ENCODE data around the gene GSN.

GSN gene

GRCh38 chr9:121368138-121368522 lies 100.2 kb downstream of the GSN start:
- H3K4me1 ChIP-seq (ENCODE audit: control insufficient read depth in 2 of 2, insufficient read depth in 1 of 2, low read depth in 1 of 2, low read length in 2 of 2), result peaks cover 5 to 6% of the 10 kb centered on the region in 2 donors
- peaks cover 0 to 37% (median 0%) of the 10 kb centered on the region in 3 experiments for H3K27me3 ChIP-seq (ENCODE audit: control insufficient read depth in 3 of 3, insufficient read depth in 3 of 3, low read depth in 1 of 3, low read length in 3 of 3)
- no peak overlapping the region for H3K4ac ChIP-seq (ENCODE audit: low read length)
- no peak overlapping the region for H3K4me2 ChIP-seq (ENCODE audit: insufficient read depth, low read length, poor library complexity, severe bottlenecking)
- H2BK5ac ChIP-seq (ENCODE audit: low read length), result no peak overlapping the region
- peaks cover 4% of the 10 kb centered on the region in 2 donors for H3K9me3 ChIP-seq (replicated peaks in 1 of 2; ENCODE audit: control insufficient read depth in 2 of 2, insufficient read depth in 1 of 2, low read depth in 1 of 2, low read length in 2 of 2)
- no peak overlapping the region for H3K4me3 ChIP-seq (ENCODE audit: low read length in 2 of 2)
- H3K27ac ChIP-seq (replicated peaks; ENCODE audit: low read length), result peak overlapping the region; percentile 21
- H3K18ac ChIP-seq (ENCODE audit: low read length), result no peak overlapping the region
- H2AFZ ChIP-seq (ENCODE audit: low read length), result peak overlapping the region; percentile 17
- WGBS, 2 donors (ENCODE audit: extremely low coverage in 2 of 2, insufficient read length in 2 of 2, insufficient replicate concordance in 1 of 2), result no CpG with 5 or more reads among the region's 1 CpG
- H2BK12ac ChIP-seq (ENCODE audit: low read length), result no peak overlapping the region
- H2BK15ac ChIP-seq (ENCODE audit: low read length), result no peak overlapping the region
- DNase-seq (ENCODE audit: low spot score), result no peak
- no peaks in the 10 kb centered on the region for H3K36me3 ChIP-seq (replicated peaks in 1 of 2; ENCODE audit: control insufficient read depth in 2 of 2, insufficient read depth in 2 of 2, low read length in 2 of 2)
- no peak overlapping the region for H3K23ac ChIP-seq (ENCODE audit: low read depth, low read length, poor library complexity)
- no peak overlapping the region for H2AK5ac ChIP-seq (ENCODE audit: low read depth, low read length)
- no peak overlapping the region for H4K8ac ChIP-seq (ENCODE audit: low read depth, low read length)
- no peak overlapping the region for H4K91ac ChIP-seq (ENCODE audit: low read depth, low read length, poor library complexity)
- no peak overlapping the region for H3K9ac ChIP-seq (ENCODE audit: low read depth, low read length, poor library complexity)
- H2BK120ac ChIP-seq (ENCODE audit: low read depth, low read length), result no peak overlapping the region
- H3K14ac ChIP-seq (ENCODE audit: low read length), result no peak overlapping the region
- H3K79me1 ChIP-seq (ENCODE audit: low read depth, low read length), result peaks cover 4% of the 10 kb centered on the region

DNA sequence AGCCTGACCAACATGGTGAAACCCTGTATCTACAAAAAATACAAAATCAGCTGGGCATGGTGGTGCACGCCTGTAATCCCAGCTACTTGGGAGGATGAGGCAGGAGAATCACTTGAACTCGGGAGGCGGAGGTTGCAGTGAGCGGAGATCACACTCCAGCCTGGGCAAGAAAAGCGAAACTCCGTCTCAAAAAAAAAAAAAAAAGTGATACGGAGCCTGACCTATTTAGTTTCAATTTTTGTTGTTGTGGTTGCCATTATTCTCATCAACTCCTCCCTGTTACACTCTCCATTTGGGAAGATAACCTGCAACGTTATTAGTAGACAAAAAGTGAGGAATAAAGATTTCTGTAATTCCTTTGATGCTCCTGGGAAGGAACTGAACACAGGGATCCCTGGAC lies 100.8 kb downstream of the GSN start:
- H3K4me2 ChIP-seq (ENCODE audit: insufficient read depth, low read length, poor library complexity, severe bottlenecking), result no peak overlapping the region
- no peak overlapping the region for H3K18ac ChIP-seq (ENCODE audit: low read length)
- H3K14ac ChIP-seq (ENCODE audit: low read length), result no peak overlapping the region
- H2BK15ac ChIP-seq (ENCODE audit: low read length), result no peak overlapping the region
- H3K4me1 ChIP-seq (ENCODE audit: control insufficient read depth in 2 of 2, insufficient read depth in 1 of 2, low read depth in 1 of 2, low read length in 2 of 2), result peaks cover 2 to 4% of the 10 kb centered on the region in 2 donors
- H3K36me3 ChIP-seq (replicated peaks in 1 of 2; ENCODE audit: control insufficient read depth in 2 of 2, insufficient read depth in 2 of 2, low read length in 2 of 2), result no peaks in the 10 kb centered on the region
- peak overlapping the region; percentile 95 for H2AFZ ChIP-seq (ENCODE audit: low read length)
- no peak overlapping the region for H3K27ac ChIP-seq (replicated peaks; ENCODE audit: low read length)
- no peak overlapping the region for H3K4me3 ChIP-seq (ENCODE audit: low read length in 2 of 2)
- H3K23ac ChIP-seq (ENCODE audit: low read depth, low read length, poor library complexity), result no peak overlapping the region
- H3K9me3 ChIP-seq (replicated peaks in 1 of 2; ENCODE audit: control insufficient read depth in 2 of 2, insufficient read depth in 1 of 2, low read depth in 1 of 2, low read length in 2 of 2), result peaks cover 4% of the 10 kb centered on the region in 2 donors
- H2BK120ac ChIP-seq (ENCODE audit: low read depth, low read length), result no peak overlapping the region
- WGBS, 2 donors (ENCODE audit: extremely low coverage in 2 of 2, insufficient read length in 2 of 2, insufficient replicate concordance in 1 of 2), result no CpG with 5 or more reads among the region's 8 CpGs
- no peak overlapping the region for H2BK5ac ChIP-seq (ENCODE audit: low read length)
- no peak overlapping the region for H3K9ac ChIP-seq (ENCODE audit: low read depth, low read length, poor library complexity)
- H3K27me3 ChIP-seq (ENCODE audit: control insufficient read depth in 3 of 3, insufficient read depth in 3 of 3, low read depth in 1 of 3, low read length in 3 of 3), result peaks cover 0 to 39% (median 0%) of the 10 kb centered on the region in 3 experiments
- no peak overlapping the region for H4K8ac ChIP-seq (ENCODE audit: low read depth, low read length)
- no peak overlapping the region for H2BK12ac ChIP-seq (ENCODE audit: low read length)
- no peak for DNase-seq (ENCODE audit: low spot score)
- no peak overlapping the region for H4K91ac ChIP-seq (ENCODE audit: low read depth, low read length, poor library complexity)
- H3K4ac ChIP-seq (ENCODE audit: low read length), result no peak overlapping the region
- peaks cover 4% of the 10 kb centered on the region for H3K79me1 ChIP-seq (ENCODE audit: low read depth, low read length)
- no peak overlapping the region for H2AK5ac ChIP-seq (ENCODE audit: low read depth, low read length)

DNA sequence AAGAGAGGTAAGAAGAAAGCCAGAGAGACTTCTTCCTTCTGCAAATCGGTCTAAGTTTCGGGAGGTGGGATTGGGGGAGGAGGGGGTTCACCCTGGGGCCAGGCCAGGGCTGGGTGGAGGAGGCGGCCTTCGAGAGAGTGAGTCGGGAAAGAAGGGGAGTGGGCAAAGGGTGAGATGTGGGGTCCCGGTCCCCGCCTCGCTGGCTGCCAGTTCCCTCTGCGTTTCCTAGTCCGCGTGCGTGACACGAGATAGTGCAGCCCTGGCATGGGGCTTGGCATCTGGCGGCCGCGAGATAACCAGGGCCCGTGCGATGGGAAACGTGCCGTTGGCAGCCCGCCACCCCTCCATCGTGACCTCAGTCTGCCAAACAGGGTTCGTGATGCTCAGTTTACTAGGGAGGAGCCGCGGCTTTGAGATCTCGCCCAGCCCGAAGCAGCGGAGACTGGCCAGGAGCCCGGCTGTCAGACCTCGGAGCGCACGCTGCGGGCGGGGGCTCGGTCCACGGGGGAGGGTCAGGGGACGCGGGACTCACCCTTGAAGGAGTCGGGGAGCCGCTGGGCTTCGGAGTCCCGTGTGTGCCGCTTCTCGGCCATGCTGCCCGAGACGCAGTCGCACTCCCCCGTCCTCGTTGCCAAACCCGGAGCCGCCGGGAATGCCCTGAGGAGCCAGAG lies 101.8 kb downstream of the GSN start, which contains the start of gene STOM:
Gene STOM, minus strand, starts transcription at position 656 of the 671 bp plus-strand sequence. Its CDS starts 63 bp downstream, at position 593.
- no CpG with 5 or more reads among the region's 52 CpGs for WGBS, 2 donors (ENCODE audit: extremely low coverage in 2 of 2, insufficient read length in 2 of 2, insufficient replicate concordance in 1 of 2)
- no peak for DNase-seq (ENCODE audit: low spot score)
- peak within 1 kb of the TSS; percentile 93 for H2AK5ac ChIP-seq (ENCODE audit: low read depth, low read length)

DNA sequence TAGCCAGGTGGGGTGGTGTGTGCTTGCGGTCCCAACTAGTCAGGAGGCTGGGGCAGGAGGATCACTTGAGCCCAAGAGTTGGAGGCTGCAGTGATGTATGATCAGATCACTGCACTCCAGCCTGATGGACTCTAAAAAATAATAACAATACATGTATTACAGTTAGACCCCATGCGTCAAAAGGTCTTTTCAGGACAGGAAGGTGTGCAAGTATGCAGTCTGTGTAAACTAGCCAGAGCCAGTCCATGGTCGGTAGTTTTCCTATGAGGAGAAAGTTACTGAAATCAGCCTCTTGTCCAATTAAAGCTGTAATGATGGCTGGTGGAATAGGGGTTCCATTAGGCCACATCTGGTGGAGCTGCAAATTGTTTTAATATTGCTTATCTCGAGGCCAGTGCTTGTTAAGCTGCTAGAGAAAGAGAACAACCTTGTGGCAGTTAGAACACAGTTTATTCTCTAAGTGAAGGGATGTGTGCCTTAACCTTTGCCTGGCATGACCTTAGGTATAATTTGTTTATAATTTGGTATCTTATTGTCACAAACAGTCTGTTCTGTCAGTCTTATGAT lies 103.6 kb downstream of the GSN start:
- H3K36me3 ChIP-seq (replicated peaks in 1 of 2; ENCODE audit: control insufficient read depth in 2 of 2, insufficient read depth in 2 of 2, low read length in 2 of 2), result no peaks in the 10 kb centered on the region
- H2AK5ac ChIP-seq (ENCODE audit: low read depth, low read length), result no peak overlapping the region
- no peak overlapping the region for H3K4ac ChIP-seq (ENCODE audit: low read length)
- no peak overlapping the region for H2BK12ac ChIP-seq (ENCODE audit: low read length)
- H3K9me3 ChIP-seq (replicated peaks in 1 of 2; ENCODE audit: control insufficient read depth in 2 of 2, insufficient read depth in 1 of 2, low read depth in 1 of 2, low read length in 2 of 2), result peaks cover 4% of the 10 kb centered on the region in 2 donors
- H3K27me3 ChIP-seq (ENCODE audit: control insufficient read depth in 3 of 3, insufficient read depth in 3 of 3, low read depth in 1 of 3, low read length in 3 of 3), result peaks cover 0 to 39% (median 0%) of the 10 kb centered on the region in 3 experiments
- no peak overlapping the region for H3K23ac ChIP-seq (ENCODE audit: low read depth, low read length, poor library complexity)
- H3K4me3 ChIP-seq (ENCODE audit: low read length in 2 of 2), result no peak overlapping the region
- H2BK5ac ChIP-seq (ENCODE audit: low read length), result no peak overlapping the region
- H3K79me1 ChIP-seq (ENCODE audit: low read depth, low read length), result peaks cover 4% of the 10 kb centered on the region
- WGBS, 2 donors (ENCODE audit: extremely low coverage in 2 of 2, insufficient read length in 2 of 2, insufficient replicate concordance in 1 of 2), result no CpG with 5 or more reads among the region's 4 CpGs
- no peak overlapping the region for H3K14ac ChIP-seq (ENCODE audit: low read length)
- H4K8ac ChIP-seq (ENCODE audit: low read depth, low read length), result no peak overlapping the region
- no peak overlapping the region for H2BK15ac ChIP-seq (ENCODE audit: low read length)
- DNase-seq (ENCODE audit: low spot score), result no peak
- H3K9ac ChIP-seq (ENCODE audit: low read depth, low read length, poor library complexity), result no peak overlapping the region
- no peak overlapping the region for H4K91ac ChIP-seq (ENCODE audit: low read depth, low read length, poor library complexity)
- no peak overlapping the region for H3K27ac ChIP-seq (replicated peaks; ENCODE audit: low read length)
- H3K18ac ChIP-seq (ENCODE audit: low read length), result no peak overlapping the region
- peaks cover 2 to 4% of the 10 kb centered on the region in 2 donors for H3K4me1 ChIP-seq (ENCODE audit: control insufficient read depth in 2 of 2, insufficient read depth in 1 of 2, low read depth in 1 of 2, low read length in 2 of 2)
- no peak overlapping the region for H3K4me2 ChIP-seq (ENCODE audit: insufficient read depth, low read length, poor library complexity, severe bottlenecking)
- H2BK120ac ChIP-seq (ENCODE audit: low read depth, low read length), result no peak overlapping the region
- no peak overlapping the region for H2AFZ ChIP-seq (ENCODE audit: low read length)

More for the DNA sequence above, 101.8 kb downstream of the GSN start, which contains the start of gene STOM:
- Histone ChIP-seq H2BK12ac (ENCODE audit: low read length) (peak within 1 kb of the TSS; percentile 82), H2BK5ac (ENCODE audit: low read length) (peak within 1 kb of the TSS; percentile 70), H3K9me3 (replicated peaks in 1 of 2; ENCODE audit: control insufficient read depth in 2 of 2, insufficient read depth in 1 of 2, low read depth in 1 of 2, low read length in 2 of 2) (peaks cover 4% of the 10 kb centered on the region in 2 donors), H3K36me3 (replicated peaks in 1 of 2; ENCODE audit: control insufficient read depth in 2 of 2, insufficient read depth in 2 of 2, low read length in 2 of 2) (no peaks in the 10 kb centered on the region), H3K18ac (ENCODE audit: low read length) (peak within 1 kb of the TSS; percentile 99), H3K14ac (ENCODE audit: low read length) (peak within 1 kb of the TSS; percentile 63), H4K91ac (ENCODE audit: low read depth, low read length, poor library complexity) (no peak within 1 kb of the TSS), H4K8ac (ENCODE audit: low read depth, low read length) (peak within 1 kb of the TSS; percentile 90), H3K79me1 (ENCODE audit: low read depth, low read length) (peaks cover 4% of the 10 kb centered on the region), H3K4ac (ENCODE audit: low read length) (peak within 1 kb of the TSS; percentile 13), H2BK15ac (ENCODE audit: low read length) (peak within 1 kb of the TSS; percentile 99), H2BK120ac (ENCODE audit: low read depth, low read length) (no peak within 1 kb of the TSS), H3K4me1 (ENCODE audit: control insufficient read depth in 2 of 2, insufficient read depth in 1 of 2, low read depth in 1 of 2, low read length in 2 of 2) (peaks cover 2 to 4% of the 10 kb centered on the region in 2 donors), H3K27ac (replicated peaks; ENCODE audit: low read length) (no peak within 1 kb of the TSS), H3K4me2 (ENCODE audit: insufficient read depth, low read length, poor library complexity, severe bottlenecking) (peak within 1 kb of the TSS; percentile 75), H2AFZ (ENCODE audit: low read length) (peak within 1 kb of the TSS; percentile 95), H3K4me3 (ENCODE audit: low read length in 2 of 2) (peak within 1 kb of the TSS; percentile 49 to 87), H3K27me3 (ENCODE audit: control insufficient read depth in 3 of 3, insufficient read depth in 3 of 3, low read depth in 1 of 3, low read length in 3 of 3) (peaks cover 0 to 39% (median 0%) of the 10 kb centered on the region in 3 experiments), H3K9ac (ENCODE audit: low read depth, low read length, poor library complexity) (peak within 1 kb of the TSS; percentile 92), H3K23ac (ENCODE audit: low read depth, low read length, poor library complexity) (peak within 1 kb of the TSS; percentile 98)
